Bronchus fibroblast of lung (primary cell): ENCODE measurements around the gene ARF4. TPM values are rescaled to one million over a fixed set of nuclear protein-coding genes. Genes with fewer than 3 reads are reported as not detected.

Experiments used
- total RNA-seq: library from RNA; depleted of rRNA; stranded (reverse); fragments of >200 nt; gene quantifications from 2 replicates; pipeline ENCODE4 v1.2.3, GENCODE V29; 2015

Gene ARF4
- 185 and 214 TPM in 2 replicates for total RNA-seq

DNA sequence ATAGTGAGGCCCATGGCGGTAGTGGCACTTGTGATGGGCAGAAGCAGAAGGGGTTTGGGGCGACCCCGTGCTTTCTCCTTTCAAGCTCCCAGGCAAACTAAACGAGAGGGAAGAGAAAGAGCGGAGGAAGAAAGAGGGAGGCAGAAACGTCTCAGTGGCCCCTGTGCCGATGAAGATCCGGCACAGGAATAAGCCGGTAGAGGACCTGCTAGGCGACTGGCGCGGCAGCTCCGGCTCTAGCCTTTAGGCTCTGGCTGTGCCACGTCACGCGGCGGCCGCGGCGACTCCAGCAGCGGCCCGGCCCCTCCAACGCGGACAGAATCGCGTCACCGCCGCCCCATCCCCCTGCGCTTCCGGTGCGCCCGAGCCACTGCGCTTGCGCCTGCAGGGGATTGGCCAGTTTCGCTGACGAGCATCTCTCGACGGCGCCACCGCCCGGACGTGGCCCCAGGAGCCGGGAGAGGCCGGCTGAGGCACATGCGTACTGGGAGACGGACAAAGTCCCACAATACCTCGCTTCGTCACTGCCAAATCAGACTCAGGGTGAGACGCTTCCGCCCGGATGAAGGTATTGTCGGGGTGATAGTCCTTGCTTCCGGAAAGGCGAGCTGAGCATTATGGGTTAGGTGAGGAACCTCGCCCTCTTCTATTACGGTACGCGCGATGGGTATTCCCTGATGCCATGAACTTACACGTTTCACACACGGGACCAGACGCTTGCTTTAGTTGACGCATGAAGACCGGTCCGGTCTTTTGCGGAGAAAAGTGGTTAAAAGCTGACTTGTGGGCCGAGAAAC lies at the start of gene ARF4:
ARF4 (minus strand) TSS at position 218 of the 797 bp plus-strand sequence; CDS start at position 14, 204 bp downstream.

DNA sequence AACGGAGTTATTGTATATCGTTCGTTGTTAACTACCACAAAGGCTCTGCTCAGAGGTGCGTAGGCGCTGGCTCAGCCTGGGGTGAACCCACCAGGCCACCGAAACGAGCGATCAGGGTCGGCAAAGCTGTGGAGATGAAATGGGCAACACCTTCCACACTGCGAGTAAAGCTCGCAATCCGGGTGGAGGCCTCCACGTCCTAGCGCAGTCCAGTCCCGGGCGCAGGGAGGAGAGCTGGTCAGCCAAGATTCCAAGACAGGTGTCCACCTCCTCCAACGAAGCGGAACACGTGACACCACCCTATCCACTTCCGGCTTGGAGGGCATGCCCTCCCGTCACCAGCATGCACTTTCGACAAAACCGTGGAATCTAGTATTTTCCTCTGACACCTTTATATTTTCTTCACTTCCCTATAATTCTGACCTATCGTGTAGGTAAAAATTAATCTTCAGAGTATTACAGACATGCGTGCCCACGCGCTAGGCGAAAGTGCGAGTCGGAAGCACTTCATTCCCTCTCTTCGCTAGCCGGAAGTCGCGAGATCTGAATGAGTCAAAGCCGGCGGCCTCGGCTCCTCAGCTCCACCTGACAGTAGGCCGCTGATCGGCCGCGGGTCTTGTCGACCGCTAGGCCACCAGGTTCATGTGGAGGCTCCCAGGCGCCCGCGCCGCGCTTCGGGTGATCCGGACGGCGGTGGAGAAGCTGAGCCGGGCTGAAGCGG lies 41.2 kb downstream of the ARF4 start, which contains the start of gene PDE12:
PDE12 (plus strand) TSS at position 537 of the 721 bp plus-strand sequence; CDS start at position 643, 106 bp downstream.

DNA sequence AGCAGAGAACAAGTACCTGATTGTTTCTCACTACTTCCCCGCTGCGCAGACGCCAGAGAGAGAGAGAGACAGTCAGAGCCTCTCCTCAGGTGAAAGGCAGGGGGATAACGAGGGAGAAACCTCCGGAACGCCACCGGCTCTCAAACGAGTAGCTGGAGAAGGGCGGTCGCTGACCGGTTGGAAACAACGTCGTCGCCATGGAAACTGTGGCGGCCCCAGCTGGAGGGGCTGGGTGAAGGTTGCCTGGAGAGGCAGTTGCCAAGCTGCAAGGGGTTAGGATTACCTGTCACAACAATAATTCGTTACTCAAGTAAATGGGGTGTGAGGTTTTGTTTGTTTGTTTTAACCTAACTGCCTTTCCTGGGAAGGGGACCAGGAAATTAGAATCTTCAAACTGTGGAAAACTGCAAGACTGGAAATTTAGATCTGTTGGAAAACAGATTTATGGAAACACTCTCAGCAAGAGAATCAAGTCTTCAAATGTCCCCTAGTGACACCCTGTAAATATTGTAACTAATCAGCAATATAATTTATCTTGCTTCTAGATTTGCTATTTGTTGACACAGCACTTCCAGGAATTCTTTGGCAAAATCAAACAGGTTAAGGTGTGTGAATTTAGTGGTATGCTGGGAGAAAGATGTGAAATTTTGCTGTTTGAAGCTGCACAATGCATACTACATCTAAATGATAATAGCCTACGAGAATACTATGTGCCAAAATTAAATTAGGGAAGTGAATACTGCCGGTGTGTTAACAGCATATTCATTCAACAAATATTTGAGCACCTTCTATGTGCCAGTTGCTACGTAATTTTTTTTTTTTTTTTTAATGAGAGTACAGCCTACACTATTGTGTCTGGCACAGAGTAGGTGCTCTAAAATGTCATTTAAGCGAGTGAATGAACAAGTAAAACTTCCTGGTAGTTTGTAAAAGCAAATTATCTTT lies 52.7 kb downstream of the ARF4 start, which contains the start of gene DNAH12:
DNAH12 (minus strand) TSS at position 164 of the 945 bp plus-strand sequence. CDS start 1,474 bp downstream, outside the sequence.

Other genes with a start within 250 kb of the ARF4 start
- gene DNAH12, start 53.0 kb downstream of the ARF4 start, total RNA-seq = under 0.01 TPM in 1 of 2 replicates, not detected in the other
- 15.1 and 16.5 TPM in 2 replicates for gene PDE12, start 41.1 kb downstream of the ARF4 start, total RNA-seq
- gene DENND6A, start 95.7 kb upstream of the ARF4 start, total RNA-seq = 8.2 and 8.4 TPM in 2 replicates
- 17.1 and 23.0 TPM in 2 replicates for gene SLMAP, start 159.0 kb upstream of the ARF4 start, total RNA-seq